Dermis microvascular lymphatic vessel endothelial cell (primary cell): ENCODE data around the gene KRTAP17-1. TPM values are rescaled to one million over a fixed set of nuclear protein-coding genes. Genes with fewer than 3 reads are reported as not detected.

Experiments used
- DNase-seq, 2 donors: peaks; one replicate each; pipeline versions ENCODE4 v3.0.0 to v3.0.0-alpha.2; 2010; ENCODE audit warnings: low read depth in 2 of 2
- total RNA-seq: library from RNA; depleted of rRNA; stranded (reverse); fragments of >200 nt; gene quantifications from 2 replicates; pipeline ENCODE4 v1.2.1, GENCODE V29; 2014

Gene KRTAP17-1
- total RNA-seq, 1 donor from 2014 or later: not detected

- DNase-seq: no peak
Measured at GRCh38 chr17:41333098-41333497, 17.6 kb upstream of the KRTAP17-1 start.

- no peak for DNase-seq
Measured at GRCh38 chr17:41332239-41332638, 16.7 kb upstream of the KRTAP17-1 start.

GRCh38 chr17:41331606-41332005 is 16.1 kb upstream of the KRTAP17-1 start:
- no peak for DNase-seq

- DNase-seq: peak; percentile 9 to 50
Measured at GRCh38 chr17:41329279-41329948, 13.9 kb upstream of the KRTAP17-1 start.

DNA sequence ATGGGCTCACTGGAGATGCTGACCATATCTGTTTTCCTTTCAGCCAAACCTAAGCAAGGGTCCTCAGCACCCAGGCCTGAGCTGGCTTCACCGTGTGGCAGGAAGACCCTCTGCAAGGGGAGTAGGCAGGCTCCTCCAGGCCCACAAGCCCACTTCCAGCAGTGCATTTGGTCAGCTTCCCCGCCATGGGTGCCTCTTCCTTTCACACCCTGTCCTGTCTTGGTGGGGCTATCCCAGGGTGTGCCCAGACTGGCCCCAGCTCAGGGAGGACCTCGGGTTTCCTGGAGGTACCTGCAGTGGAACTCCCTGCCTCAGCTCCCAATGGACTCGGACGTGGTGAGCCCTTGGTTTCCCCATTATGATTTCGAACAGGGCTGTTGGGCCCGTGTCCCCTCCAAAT is 12.7 kb upstream of the KRTAP17-1 start:
- DNase-seq: no peak

DNA sequence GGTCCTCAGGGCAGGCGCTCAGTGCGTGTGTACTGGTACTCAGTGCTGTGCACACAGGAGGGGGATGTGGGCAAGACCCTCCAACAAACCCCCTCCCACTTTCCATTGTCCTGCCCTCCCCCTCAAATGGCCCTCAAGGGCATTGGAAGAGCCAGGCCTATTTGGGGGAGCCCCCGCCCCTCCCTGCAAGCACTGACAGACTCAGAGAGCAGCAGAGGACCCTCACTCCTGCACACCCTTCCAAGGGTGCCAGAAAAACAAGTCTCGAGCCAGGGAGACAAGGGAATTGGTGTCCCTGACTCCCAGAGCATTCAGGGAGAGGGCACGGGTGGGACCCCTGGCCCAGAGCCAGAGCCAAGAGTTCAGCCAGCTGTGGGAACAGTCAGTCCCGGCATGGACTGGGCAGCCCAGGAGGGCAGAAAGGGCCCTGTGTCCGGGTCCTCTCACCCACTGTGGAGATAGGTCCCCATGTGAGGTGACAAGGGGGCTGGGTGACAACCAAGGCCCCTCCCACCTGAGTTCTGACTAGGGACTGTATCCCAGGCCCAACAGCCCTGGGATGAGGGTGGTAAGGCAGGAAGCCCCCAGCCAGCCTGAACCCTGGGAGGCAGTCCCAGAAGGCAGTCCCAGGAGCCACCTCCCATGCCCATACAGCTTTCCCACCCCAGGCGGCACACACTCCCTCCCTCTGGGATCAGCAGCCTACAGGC is 12.1 kb upstream of the KRTAP17-1 start:
- no peak for DNase-seq

DNA sequence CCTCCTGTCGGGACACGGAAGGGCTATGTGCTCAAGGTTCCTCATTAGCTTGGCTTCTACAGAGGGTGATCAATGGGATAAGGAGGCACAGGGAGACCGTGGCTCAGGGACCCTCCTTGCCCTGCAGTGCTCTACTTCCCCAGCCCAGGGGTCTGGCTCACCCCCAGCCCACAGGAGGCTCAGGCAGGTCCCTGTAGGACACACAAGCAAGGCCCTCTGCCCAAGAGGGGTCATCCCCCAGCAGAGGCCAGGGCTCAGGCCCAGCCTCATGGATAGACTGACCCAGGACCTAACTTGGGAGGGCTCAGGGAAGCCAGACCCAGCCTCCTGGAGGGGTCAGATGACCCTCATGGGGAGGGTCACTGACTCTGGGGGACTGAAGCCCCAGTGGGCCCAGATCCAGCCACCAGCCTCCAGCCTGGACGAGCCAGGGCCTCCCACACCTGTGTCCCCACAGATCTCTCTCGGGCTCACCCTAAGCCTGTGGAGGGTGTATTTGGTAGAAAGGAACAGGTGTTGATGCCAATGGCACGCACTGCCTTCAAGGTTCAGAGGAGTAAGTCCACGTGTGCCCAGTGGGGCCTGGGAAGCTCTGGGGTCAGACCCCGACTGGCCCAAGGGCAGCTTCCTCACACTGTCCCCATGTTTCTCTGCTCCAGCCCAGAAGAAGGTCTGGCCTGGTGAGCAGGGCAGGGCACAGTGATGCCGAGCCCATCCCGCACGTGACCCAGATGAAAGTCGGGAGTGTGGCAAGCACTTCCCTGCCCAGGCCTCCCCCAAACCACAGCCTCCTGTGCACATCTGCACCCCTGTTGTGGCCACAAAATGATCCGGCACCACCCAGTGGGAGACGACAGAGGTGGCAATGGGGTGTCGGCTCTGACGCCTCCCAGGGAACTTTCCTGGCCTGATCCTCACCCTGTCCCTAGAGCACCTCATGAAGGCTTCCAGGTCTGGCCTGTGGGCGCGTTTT is 10.9 kb upstream of the KRTAP17-1 start:
- DNase-seq: no peak

DNA sequence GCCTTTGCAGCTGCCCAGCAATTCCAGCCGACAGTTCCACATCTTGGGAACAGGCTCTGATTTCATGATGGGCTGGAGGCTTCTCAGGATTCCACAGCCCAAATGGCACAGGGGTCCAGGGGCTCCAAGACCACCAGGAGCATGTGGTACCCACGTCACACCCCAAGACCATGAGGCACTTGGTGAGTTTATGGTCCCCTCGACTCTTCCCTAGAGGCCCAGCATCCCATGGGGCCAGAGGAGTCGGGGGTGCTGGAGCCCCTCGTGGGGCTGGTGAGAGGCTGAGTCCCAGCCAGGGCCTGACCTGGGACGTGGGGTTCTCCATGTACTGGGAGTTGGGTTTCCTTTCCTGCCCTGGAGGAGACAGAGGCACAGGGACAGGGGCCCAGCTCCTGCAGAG is 10.1 kb upstream of the KRTAP17-1 start:
- DNase-seq: no peak

- no peak for DNase-seq
Measured at GRCh38 chr17:41325126-41325525, 9.6 kb upstream of the KRTAP17-1 start.

DNA sequence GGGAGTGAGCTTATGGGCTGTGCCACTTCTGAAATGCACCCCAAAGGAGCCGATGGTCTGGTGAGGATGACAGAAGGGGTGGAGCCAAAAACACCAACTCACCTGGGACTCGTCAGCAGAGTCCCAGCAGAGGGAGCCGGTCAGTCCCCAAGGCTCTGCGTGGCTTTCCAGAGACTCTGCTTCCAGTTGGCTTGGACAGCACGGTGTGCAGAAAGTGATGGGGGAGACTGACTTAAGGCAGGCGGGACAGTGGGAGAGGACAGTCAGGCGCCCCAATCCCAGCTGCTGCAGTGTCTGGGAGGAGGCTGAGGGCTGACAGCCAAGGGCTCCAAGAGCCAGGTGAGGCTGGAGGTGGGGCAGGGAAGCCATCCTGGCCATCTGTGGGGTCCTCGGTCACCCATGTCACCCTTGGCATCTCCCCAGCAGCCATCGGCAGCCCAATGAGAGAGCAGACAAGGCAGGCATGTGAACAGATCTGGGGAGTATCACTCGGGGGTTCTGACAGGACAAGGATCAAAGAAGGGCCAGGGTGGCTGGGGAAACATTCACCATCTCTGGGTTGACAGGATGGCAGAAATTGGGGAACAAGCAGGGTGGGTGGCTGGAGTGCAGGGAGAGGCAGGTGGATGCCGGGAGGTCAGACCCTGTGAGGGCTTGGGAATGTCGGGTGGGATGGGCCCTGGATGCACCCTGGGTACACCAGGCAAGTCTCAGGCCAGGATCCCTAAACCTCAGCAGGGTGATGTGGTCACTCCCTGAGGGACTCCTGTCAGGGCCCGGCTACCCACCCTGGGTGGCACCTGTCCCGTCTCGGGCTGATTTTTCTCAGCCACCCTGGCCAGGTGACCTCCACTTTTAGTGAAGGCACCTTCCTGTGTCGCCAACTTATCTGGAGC is 8.9 kb upstream of the KRTAP17-1 start:
- DNase-seq: no peak

- DNase-seq: no peak
Measured at GRCh38 chr17:41322903-41323895, 7.7 kb upstream of the KRTAP17-1 start.

GRCh38 chr17:41322094-41322902 is 6.8 kb upstream of the KRTAP17-1 start:
- peak; percentile 23 to 56 for DNase-seq

GRCh38 chr17:41318231-41318630 is 2.7 kb upstream of the KRTAP17-1 start:
- DNase-seq: no peak

GRCh38 chr17:41315814-41316445 is 420 bp upstream of the KRTAP17-1 start:
- no peak for DNase-seq

GRCh38 chr17:41311111-41311510 is 4.4 kb downstream of the KRTAP17-1 start:
- DNase-seq: no peak

GRCh38 chr17:41308918-41309359 is 6.6 kb downstream of the KRTAP17-1 start, which contains the start of gene KRTAP16-1:
Gene KRTAP16-1 (minus strand): TSS chr17:41309309. CDS start chr17:41309253, 56 bp downstream.
- DNase-seq: no peak

DNA sequence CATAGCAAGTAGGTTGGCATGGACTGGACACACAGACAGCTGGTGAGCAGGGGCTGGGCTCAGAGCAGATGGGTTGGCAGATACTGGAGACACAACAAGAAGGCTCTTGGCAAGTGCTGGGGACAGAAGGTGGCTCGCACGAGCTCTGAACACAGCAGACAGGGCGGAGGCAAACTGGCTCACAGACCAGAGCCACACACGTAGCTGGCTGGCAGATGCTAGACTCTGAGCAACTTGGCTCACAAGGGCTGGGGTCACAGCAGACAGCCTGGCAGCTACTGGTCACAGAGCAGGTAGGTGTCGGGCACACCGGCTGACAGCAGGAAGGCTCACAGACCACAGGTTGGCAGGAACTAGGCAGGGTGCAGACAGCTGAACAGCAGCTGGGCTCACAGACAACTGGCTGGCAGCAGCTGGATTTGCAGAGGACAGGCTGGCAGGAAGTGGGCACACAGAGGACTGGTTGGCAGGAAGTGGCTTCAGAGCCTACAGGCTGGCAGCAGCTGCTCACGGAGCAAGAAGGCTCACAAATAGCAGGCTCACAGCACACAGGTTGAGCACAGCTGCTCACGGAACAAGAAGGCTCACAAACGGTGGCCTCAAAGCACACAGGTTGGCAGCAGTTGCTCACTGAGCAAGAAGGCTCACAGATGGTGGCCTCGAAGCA is 7.1 kb downstream of the KRTAP17-1 start:
- no peak for DNase-seq

GRCh38 chr17:41307647-41308046 is 7.9 kb downstream of the KRTAP17-1 start:
- no peak for DNase-seq
